ENCODE measurements around the gene ANKRD62. TPM values are rescaled to one million over a fixed set of nuclear protein-coding genes. Genes with fewer than 3 reads are reported as not detected.

ANKRD62 gene
- total and polyA plus RNA-seq, 2 of the 4 experiments (the other 2 are of a cell fraction), result not detected

- WGBS, 2 experiments (ENCODE audit: extremely low coverage in 2 of 2, insufficient read length in 1 of 2), result no CpG with 5 or more reads among the region's 3 CpGs
- POLR2A ChIA-PET (ENCODE audit: unreplicated experiment), result no interaction called here
- H3K14ac ChIP-seq (replicated peaks; ENCODE audit: low read depth, low read length), result no peak overlapping the region
- no peaks in the 10 kb centered on the region for H3K9me1 ChIP-seq (ENCODE audit: insufficient read depth, low read length)
- BruUV-seq (replicated peaks), result no TSS peak
- no peak overlapping the region for H3K56ac ChIP-seq (ENCODE audit: extremely low read depth, insufficient read depth, low read length)
- H2BK120ac ChIP-seq (ENCODE audit: low read depth, low read length), result no peak overlapping the region
- intact Hi-C loops (cut with micrococcal nuclease) (no loop called here), in situ Hi-C loops (cut with MboI; ENCODE audit: low sequenced_read_pairs) (no loop called here), dilution Hi-C loops (cut with HindIII; ENCODE audit: low sequenced_read_pairs, unreplicated experiment) (no loop called here)
- H4K91ac ChIP-seq (ENCODE audit: insufficient read depth, low read depth, low read length), result no peak overlapping the region
- no peak overlapping the region for H4K8ac ChIP-seq (ENCODE audit: low read depth in 2 of 2, low read length in 2 of 2)
- no peaks in the 10 kb centered on the region for H4K20me1 ChIP-seq (ENCODE audit: insufficient read depth, low read length)
- no peak overlapping the region for H3K4me2 ChIP-seq (ENCODE audit: low read depth, low read length)
- no peak overlapping the region for H2BK5ac ChIP-seq (ENCODE audit: low read depth, low read length, poor library complexity, severe bottlenecking)
- H3K9ac ChIP-seq (ENCODE audit: low read depth, low read length), result no peak overlapping the region
- no peak overlapping the region for H3K23ac ChIP-seq (ENCODE audit: low read depth, low read length)
- ATAC-seq (ENCODE audit: low read depth) (no peak), DNase-seq (no peak)
- no peak overlapping the region for H3K27ac ChIP-seq (ENCODE audit: insufficient read depth, low read length)
- no peaks in the 10 kb centered on the region for H3K4me1 ChIP-seq (ENCODE audit: control insufficient read depth, insufficient read depth, low read length)
- peaks cover 7% of the 10 kb centered on the region for H3K27me3 ChIP-seq (ENCODE audit: control insufficient read depth, insufficient read depth, low read length)
- no peaks in the 10 kb centered on the region for H3K36me3 ChIP-seq (ENCODE audit: control insufficient read depth, insufficient read depth, low read length)
- CTCF ChIA-PET, result no interaction called here
- no peak overlapping the region for H4K5ac ChIP-seq (ENCODE audit: low read depth, low read length)
- no peaks in the 10 kb centered on the region for H3K79me1 ChIP-seq (ENCODE audit: low read depth in 1 of 2, low read length in 2 of 2)
- no peak overlapping the region for H3K4ac ChIP-seq (ENCODE audit: low read depth, low read length)
- no peak overlapping the region for H2BK15ac ChIP-seq (ENCODE audit: low read depth, low read length)
- no peak overlapping the region for H2BK20ac ChIP-seq (ENCODE audit: low read depth, low read length)
- H3K4me3 ChIP-seq (ENCODE audit: insufficient read depth, low read depth, low read length), result no peak overlapping the region
- H2AFZ ChIP-seq (replicated peaks; ENCODE audit: low read length, poor library complexity), result no peak overlapping the region
- H3K18ac ChIP-seq (ENCODE audit: low read depth, low read length), result no peak overlapping the region
- no peak overlapping the region for H2AK5ac ChIP-seq (ENCODE audit: low read depth, low read length)
- no peaks in the 10 kb centered on the region for H3K9me3 ChIP-seq (ENCODE audit: control insufficient read depth, insufficient read depth, low read length)
- H2AK9ac ChIP-seq (replicated peaks; ENCODE audit: low read depth, low read length, poor library complexity), result no peak overlapping the region
- TF ChIP-seq RFX5 (IDR thresholded peaks at IDR 0.05; ENCODE audit: low read depth, low read length), result no peak
- no peak for TF ChIP-seq BHLHE40 (IDR thresholded peaks at IDR 0.05; ENCODE audit: low read depth, low read length)
- no peak for TF ChIP-seq MXI1 (IDR thresholded peaks at IDR 0.05; ENCODE audit: borderline replicate concordance, low read depth, low read length)
- no peak for TF ChIP-seq RAD21 (IDR thresholded peaks at IDR 0.05; ENCODE audit: low read length)
- no peak for TF ChIP-seq ELK1 (IDR thresholded peaks at IDR 0.05; ENCODE audit: borderline replicate concordance, low read depth, low read length)
- TF ChIP-seq CHD1 (IDR thresholded peaks at IDR 0.05; ENCODE audit: low read depth, low read length), result no peak
- TF ChIP-seq MAFK (IDR thresholded peaks at IDR 0.05; ENCODE audit: low read depth, low read length), result no peak
- no peak for TF ChIP-seq POLR2A (IDR thresholded peaks at IDR 0.05; ENCODE audit: low read depth, low read length)
- no peak for TF ChIP-seq USF2 (IDR thresholded peaks at IDR 0.05; ENCODE audit: low read depth, low read length)
- TF ChIP-seq MAZ (IDR thresholded peaks at IDR 0.05; ENCODE audit: borderline replicate concordance, low read depth, low read length), result no peak
- no peak for TF ChIP-seq RCOR1 (IDR thresholded peaks at IDR 0.05; ENCODE audit: insufficient replicate concordance, low read length)
- no peak for TF ChIP-seq CTCF (conservative IDR thresholded peaks at IDR 0.05; ENCODE audit: low read depth, low read length)
- TF ChIP-seq FOS (IDR thresholded peaks at IDR 0.05; ENCODE audit: low read depth, low read length), result no peak
- no peak for TF ChIP-seq NFE2L2 (IDR thresholded peaks at IDR 0.05; ENCODE audit: low read depth, low read length)
- no peak for TF ChIP-seq SMC3 (IDR thresholded peaks at IDR 0.05; ENCODE audit: low read depth, low read length)
- TF ChIP-seq CEBPB (IDR thresholded peaks at IDR 0.05; ENCODE audit: low read depth, low read length), result no peak
Observed at GRCh38 chr18:12074736-12075135, 18.9 kb upstream of the ANKRD62 start.

All from IMR-90 (cell line).